ENCODE results near the gene SERPINB6. TPM values are rescaled to one million over a fixed set of nuclear protein-coding genes. Genes with fewer than 3 reads are reported as not detected.
"Not testable (repeated sequence)": the region's sequence is repeated elsewhere in the genome, so short reads cannot be mapped to it uniquely, and the experiment has no call there.

The SERPINB6 gene
- total RNA-seq, 2 experiments from 2014 or later = 55.2 to 56.0 TPM

DNA sequence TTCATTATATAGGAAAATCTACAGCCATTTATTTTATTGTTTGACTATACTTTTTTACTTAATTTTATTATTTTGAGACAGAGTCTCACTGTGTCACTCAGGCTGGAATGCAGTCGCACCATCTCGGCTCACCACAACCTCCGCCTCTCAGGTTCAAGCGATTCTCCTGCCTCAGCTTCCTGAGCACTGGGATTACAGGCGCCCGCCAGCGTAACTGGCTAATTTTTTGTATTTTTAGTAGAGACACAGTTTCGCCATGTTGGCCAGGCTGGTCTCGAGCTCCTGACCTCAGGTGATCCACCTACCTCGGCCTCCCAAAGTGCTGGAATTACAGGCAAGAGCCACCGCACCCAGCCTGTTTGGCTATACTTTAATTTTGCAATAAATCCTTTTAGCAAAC lies 38.5 kb downstream of the SERPINB6 start:
- H3K9me3 Mint-ChIP-seq (ENCODE audit: low read depth); H3K4me3 Mint-ChIP-seq; H3K27me3 Mint-ChIP-seq; H3K27ac Mint-ChIP-seq; ATAC-seq: not testable (repeated sequence)
- DNase-seq = peak; percentile 22
- Mint-ChIP-seq H3K4me1 (peaks cover 27% of the 10 kb centered on the region), H3K36me3 (peaks cover 24% of the 10 kb centered on the region)
- CTCF ChIA-PET = interaction anchor here (0.7 to 9.9 kb wide), 24 partner anchors 9 to 1825 kb away, joined by 3 to 115 read pairs (median 7); partner anchors contain the start of genes SERPINB1 and SERPINB6

DNA sequence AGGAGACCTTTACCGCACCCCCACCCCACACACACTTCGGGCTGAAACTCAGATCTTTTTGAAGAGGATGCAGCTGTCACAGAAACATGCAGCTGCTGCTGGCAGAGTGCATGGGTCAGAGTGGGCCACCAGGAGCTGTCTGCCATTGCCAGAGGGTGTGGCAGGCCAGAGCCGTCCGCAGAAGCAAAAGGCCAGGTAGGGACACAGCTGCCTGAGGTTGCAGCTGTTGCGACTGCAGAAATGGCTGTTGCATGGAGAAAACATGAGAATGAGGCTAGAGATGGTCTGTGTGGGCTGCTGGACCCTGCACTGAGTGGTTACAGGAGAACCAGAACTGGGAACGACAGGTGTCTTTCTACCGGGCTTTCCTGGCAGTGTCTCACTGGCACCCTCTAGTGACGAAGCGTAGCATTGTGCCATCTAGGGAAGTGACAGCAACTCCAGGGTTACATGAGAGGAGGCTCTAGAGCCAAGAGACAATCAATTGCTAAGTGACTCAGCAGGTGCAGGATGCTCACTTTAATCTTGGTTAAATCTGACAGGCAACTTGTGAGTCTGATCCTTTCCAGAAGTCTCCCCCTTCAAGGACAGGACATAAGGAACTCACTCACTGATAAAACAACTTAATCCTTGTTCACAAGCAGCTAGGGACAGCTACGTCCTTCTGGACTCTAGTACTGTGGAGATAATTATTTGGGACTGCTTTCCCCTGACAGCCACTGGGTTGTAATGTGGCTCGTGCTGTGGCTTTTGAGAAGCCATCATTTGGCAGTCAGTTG lies 39.2 kb downstream of the SERPINB6 start:
- H3K27me3 Mint-ChIP-seq = peaks cover 7% of the 10 kb centered on the region
- peak overlapping the region; percentile 48 for H3K27ac Mint-ChIP-seq
- peaks cover 20% of the 10 kb centered on the region for H3K4me1 Mint-ChIP-seq
- no peak overlapping the region for H3K4me3 Mint-ChIP-seq
- peaks cover 8% of the 10 kb centered on the region for H3K9me3 Mint-ChIP-seq (ENCODE audit: low read depth)
- peaks cover 17% of the 10 kb centered on the region for H3K36me3 Mint-ChIP-seq
- CTCF ChIA-PET = interaction anchor here (0.6 to 9.9 kb wide), 35 partner anchors 8 to 182 kb away, joined by 3 to 115 read pairs (median 4); partner anchors contain the start of genes SERPINB1 and SERPINB6
- ATAC-seq = peak; percentile 91
- DNase-seq = peak; percentile 92

DNA sequence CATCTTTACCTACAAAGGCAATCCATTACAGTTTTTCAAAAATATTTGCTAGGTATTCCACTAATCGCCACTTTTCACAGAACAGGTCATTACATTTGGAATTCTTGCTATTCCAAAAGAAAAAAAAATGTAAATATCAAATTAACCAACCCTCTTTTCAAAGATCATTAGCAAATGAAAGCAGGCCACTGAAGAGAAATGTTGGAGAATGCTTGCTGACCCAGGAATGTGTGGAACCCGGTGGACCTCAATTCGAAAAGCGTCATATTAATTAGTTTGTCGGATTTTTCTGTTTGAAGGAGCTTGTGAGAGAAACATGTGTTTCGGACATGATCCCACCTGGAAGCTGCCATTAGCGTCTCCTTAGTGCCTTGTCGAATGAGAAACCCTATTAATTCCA lies 40.3 kb downstream of the SERPINB6 start:
- CTCF ChIA-PET = interaction anchor here (0.6 to 9.9 kb wide), 26 partner anchors 9 to 193 kb away, joined by 3 to 115 read pairs (median 5); partner anchors contain the start of genes SERPINB1 and SERPINB6

DNA sequence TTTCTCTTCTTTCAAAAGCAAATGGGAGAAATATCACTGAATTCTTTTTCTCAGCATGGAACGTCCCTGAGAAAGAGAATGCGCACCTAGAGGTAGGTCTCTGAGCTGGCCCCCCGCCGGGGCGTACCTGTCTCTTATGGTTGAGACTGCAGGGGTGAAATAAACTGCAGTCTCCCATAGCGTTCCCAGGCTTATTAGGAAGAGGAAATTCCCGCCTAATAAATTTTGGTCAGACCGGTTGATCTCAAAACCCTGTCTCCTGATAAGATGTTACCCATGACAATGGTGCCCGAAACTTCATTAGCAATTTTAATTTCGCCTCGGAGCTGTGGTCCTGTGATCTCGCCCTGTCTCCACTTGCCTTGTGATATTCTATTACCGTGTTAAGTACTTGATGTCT lies 43.4 kb downstream of the SERPINB6 start:
- H3K36me3 Mint-ChIP-seq; H3K27me3 Mint-ChIP-seq; H3K9me3 Mint-ChIP-seq (ENCODE audit: low read depth); H3K4me3 Mint-ChIP-seq; H3K27ac Mint-ChIP-seq; ATAC-seq: not testable (repeated sequence)
- H3K4me1 Mint-ChIP-seq = peaks cover 17% of the 10 kb centered on the region
- CTCF ChIA-PET = interaction anchor here (2.3 kb wide), 1 partner anchor 136 kb away, joined by 7 read pairs; no protein-coding TSS in a partner anchor
- DNase-seq = peak; percentile 11

More for the DNA sequence above, 40.3 kb downstream of the SERPINB6 start:
- Mint-ChIP-seq H3K27ac (no peak overlapping the region), H3K4me3 (no peak overlapping the region), H3K27me3 (peaks cover 10% of the 10 kb centered on the region), H3K36me3 (peaks cover 6% of the 10 kb centered on the region), H3K4me1 (peaks cover 10% of the 10 kb centered on the region), H3K9me3 (ENCODE audit: low read depth) (peaks cover 2% of the 10 kb centered on the region)
- DNase-seq (no peak), ATAC-seq (no peak)

DNA sequence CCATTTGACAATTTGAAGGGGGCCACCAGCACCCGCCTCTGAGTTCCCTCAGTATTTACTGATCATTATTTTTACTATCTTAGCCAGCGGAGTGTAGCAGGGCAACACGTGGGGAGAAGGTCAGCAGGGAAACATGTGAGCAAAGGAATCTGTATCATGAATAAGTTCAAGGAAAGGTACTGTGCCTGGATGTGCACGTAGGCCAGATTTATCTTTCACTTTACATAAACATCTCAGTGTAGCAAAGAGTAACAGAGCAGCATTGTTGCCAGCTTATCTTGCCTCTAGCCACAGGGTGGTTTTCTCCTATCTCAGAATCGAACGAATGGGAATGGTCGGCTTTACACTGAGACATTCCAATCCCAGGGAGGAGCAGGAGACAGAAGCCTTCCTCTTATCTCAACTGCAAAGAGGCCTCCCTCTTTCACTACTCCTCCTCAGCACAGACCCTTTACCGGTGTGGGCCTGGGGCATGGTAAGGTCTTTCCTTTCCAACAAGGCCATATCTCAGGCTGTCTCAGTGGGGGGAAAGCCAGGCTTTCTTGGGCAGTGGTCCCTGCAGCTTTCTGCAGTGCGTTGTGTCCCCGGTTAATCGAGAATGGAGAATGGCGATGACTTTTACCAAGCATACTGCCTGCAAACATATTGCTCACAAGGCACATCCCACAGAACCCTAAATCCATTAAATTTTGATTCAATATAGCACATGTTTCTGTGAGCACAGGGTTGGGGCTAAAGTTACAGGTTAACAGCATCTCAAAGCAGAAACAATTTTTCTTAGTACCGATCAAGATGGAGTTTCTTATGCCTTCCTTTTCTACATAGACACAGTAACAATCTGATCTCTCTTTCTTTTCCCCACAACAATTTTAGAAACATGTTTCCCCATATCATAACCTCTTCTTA lies 45.3 kb downstream of the SERPINB6 start:
- not testable (repeated sequence) for H3K27me3 Mint-ChIP-seq; H3K36me3 Mint-ChIP-seq; H3K4me3 Mint-ChIP-seq; ATAC-seq; H3K27ac Mint-ChIP-seq; H3K4me1 Mint-ChIP-seq; H3K9me3 Mint-ChIP-seq (ENCODE audit: low read depth)
- CTCF ChIA-PET = interaction anchor here (1.0 to 2.3 kb wide), 5 partner anchors 12 to 135 kb away, joined by 3 to 7 read pairs (median 3); partner anchors contain the start of gene SERPINB6
- peak; percentile 23 for DNase-seq

DNA sequence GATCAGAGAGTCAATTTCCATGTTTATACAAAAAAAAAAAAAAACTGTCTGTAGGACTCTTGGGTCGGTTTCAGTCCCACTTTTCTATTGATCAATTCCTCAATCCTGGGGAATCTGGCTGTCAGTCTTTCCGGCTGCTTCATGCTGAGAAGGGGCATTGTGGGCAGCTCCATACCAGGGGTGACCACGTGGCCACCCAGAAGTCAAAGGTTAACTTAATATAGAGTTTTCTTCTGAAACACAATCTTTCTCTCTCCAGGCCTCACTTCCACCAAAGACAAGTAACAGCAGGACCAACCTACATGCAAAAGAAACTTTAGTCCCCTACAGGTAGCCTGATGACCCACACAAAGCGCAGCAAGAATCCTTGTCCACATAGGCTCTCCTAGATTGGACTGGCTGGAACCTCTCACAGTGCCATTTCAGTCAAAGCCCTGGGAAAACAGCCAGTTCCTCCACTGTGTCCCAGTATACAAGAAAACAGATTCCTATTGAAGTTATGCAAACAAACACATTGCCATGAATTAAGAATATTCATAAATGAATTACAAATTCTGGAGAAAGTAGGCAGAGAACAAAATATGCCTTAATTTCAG lies 49.7 kb downstream of the SERPINB6 start:
- Mint-ChIP-seq H3K36me3 (peaks cover 5% of the 10 kb centered on the region), H3K27me3 (peaks cover 3% of the 10 kb centered on the region), H3K4me1 (peaks cover 24% of the 10 kb centered on the region), H3K27ac (no peak overlapping the region), H3K9me3 (ENCODE audit: low read depth) (no peaks in the 10 kb centered on the region), H3K4me3 (no peak overlapping the region)
- DNase-seq (no peak), ATAC-seq (no peak)
- CTCF ChIA-PET = interaction anchor here (1.3 to 4.8 kb wide), 3 partner anchors 10 to 87 kb away, joined by 3 to 34 read pairs (median 8); no protein-coding TSS in a partner anchor

DNA sequence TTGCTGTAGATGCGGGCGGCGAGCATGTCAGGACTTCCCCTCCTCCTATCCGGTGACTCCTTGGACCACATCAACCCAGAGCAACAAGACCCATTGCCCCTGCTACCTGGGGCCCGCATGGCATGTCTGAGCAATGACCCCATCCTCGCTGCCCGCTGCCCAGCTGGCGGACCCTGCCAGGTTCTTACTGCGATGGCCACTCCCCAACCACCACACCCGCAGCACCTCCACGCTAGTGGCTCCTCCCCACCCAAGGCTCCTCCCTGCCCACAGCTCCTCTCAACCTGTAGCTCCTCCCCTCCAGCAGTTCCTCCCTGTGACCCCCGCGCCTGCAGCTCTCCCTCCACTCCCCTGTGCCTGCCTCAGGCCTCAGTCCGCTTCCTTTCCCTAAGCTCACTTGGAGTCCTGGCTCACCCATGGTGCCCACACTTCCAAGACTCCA lies 50.7 kb downstream of the SERPINB6 start:
- Mint-ChIP-seq H3K9me3 (ENCODE audit: low read depth) (no peaks in the 10 kb centered on the region), H3K4me3 (no peak overlapping the region), H3K27ac (no peak overlapping the region), H3K36me3 (peaks cover 5% of the 10 kb centered on the region), H3K4me1 (peaks cover 24% of the 10 kb centered on the region), H3K27me3 (no peaks in the 10 kb centered on the region)
- ATAC-seq (no peak), DNase-seq (peak; percentile 29)
- CTCF ChIA-PET = interaction anchor here (1.0 to 4.8 kb wide), 5 partner anchors 9 to 74 kb away, joined by 3 to 34 read pairs (median 3); no protein-coding TSS in a partner anchor

DNA sequence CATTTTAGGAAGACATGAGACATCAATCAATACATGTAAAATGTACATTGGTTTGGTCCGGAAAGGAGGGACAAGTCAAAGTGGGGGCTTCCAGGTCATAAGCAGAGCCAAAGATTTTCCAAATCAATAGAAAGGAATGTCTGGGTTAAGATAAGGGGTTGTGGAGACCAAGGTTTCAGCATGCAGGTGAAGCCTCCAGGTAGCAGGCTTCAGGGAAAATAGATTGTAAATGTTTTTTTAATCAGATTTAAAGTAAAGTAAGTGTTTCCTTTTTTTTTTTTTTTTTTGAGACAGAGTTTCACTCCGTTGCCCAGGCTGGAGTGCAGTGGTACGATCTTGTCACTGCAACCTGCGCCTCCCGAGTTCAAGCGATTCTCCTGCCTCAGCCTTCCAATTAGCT lies 51.5 kb downstream of the SERPINB6 start:
- DNase-seq (no peak), ATAC-seq (no peak)
- Mint-ChIP-seq H3K4me3 (no peak overlapping the region), H3K27me3 (no peaks in the 10 kb centered on the region), H3K9me3 (ENCODE audit: low read depth) (no peaks in the 10 kb centered on the region), H3K36me3 (peaks cover 5% of the 10 kb centered on the region), H3K27ac (peak overlapping the region; percentile 45), H3K4me1 (peaks cover 24% of the 10 kb centered on the region)
- CTCF ChIA-PET = interaction anchor here (1.1 to 4.8 kb wide), 4 partner anchors 12 to 73 kb away, joined by 3 to 34 read pairs (median 4); no protein-coding TSS in a partner anchor

DNA sequence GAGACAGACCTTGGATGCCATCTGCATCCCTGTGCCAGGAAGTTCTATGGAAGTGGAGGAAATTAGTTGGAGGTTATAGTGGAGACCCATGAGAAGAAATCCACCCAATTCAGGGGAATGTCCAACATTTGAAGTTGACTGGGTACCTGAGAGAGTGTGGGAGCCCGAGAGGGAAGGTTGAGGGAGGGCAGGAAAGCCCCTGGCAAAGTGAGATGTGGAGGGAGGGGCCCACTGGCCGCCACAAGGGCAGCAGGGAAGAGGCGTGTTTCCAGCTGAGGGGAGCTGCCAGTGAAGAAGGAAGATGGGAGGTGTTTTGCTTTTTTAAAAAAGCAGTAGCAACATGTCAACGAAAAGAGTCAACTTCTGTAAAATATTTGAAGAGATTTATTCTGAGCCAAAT lies 52.0 kb downstream of the SERPINB6 start:
- ATAC-seq = no peak
- H3K9me3 Mint-ChIP-seq (ENCODE audit: low read depth) = no peaks in the 10 kb centered on the region
- no peak for DNase-seq
- H3K4me1 Mint-ChIP-seq = peaks cover 21% of the 10 kb centered on the region
- no peaks in the 10 kb centered on the region for H3K27me3 Mint-ChIP-seq
- no peak overlapping the region for H3K4me3 Mint-ChIP-seq
- peak overlapping the region; percentile 45 for H3K27ac Mint-ChIP-seq
- CTCF ChIA-PET = interaction anchor here (1.5 to 4.8 kb wide), 2 partner anchors 12 to 70 kb away, joined by 5 to 34 read pairs; no protein-coding TSS in a partner anchor
- H3K36me3 Mint-ChIP-seq = peaks cover 5% of the 10 kb centered on the region

DNA sequence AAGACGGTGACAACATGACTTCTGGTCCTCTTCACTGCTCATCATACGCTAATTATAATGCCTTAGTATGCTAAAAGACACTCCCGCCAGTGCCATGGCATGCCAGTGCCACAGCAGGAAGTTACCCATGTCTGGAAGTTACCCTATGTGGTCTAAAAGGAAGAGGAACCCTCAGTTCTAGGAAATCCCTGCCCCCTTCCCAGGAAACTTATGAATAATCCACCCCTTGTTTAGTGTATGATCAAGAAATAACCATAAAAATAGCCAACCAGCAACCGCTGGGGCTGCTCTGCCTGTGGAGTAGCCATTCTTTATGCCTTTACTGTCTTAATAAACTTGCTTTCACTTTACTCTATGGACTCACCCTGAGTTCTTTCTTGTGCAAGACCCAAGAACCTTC lies 52.4 kb downstream of the SERPINB6 start:
- ATAC-seq (peak; percentile 61), DNase-seq (peak; percentile 55)
- H3K36me3 Mint-ChIP-seq = peaks cover 5% of the 10 kb centered on the region
- CTCF ChIA-PET = interaction anchor here (4.8 kb wide), 1 partner anchor 12 kb away, joined by 34 read pairs; no protein-coding TSS in a partner anchor
- no peaks in the 10 kb centered on the region for H3K9me3 Mint-ChIP-seq (ENCODE audit: low read depth)
- H3K4me3 Mint-ChIP-seq = no peak overlapping the region
- no peaks in the 10 kb centered on the region for H3K27me3 Mint-ChIP-seq
- peaks cover 18% of the 10 kb centered on the region for H3K4me1 Mint-ChIP-seq
- H3K27ac Mint-ChIP-seq = peak overlapping the region; percentile 45

DNA sequence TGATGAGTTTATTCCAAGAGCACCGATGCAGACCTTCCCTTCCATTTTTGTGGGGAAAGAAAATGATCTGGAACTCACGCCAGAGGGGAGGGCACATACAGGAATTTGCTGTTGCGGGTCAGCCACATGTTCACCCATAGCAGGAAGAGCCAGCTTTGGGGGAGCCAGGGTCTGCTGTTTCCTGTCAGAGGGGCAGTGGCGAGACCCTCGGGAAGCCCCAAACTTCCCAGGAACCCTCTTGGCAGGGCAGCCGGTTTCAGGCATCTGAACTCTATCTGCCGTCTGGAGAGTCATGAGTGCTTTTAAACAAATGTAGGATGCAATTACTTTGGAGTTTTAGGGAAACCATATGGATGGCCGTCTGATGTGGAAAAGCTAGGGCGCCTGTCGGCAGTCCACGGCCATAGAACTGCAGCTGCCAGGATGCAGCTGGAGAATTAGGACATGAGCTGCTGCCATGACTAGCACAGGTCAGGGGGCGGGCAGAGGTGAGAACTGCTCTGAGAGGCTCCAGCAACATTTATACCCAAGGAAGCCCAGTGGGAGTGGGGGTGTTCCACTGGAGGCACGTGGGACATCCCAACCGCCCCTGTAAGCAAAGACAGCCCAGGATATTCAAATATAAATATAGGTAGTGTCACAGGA lies 53.4 kb downstream of the SERPINB6 start:
- Mint-ChIP-seq H3K4me1 (peaks cover 16% of the 10 kb centered on the region), H3K36me3 (peaks cover 5% of the 10 kb centered on the region), H3K27me3 (no peaks in the 10 kb centered on the region), H3K4me3 (no peak overlapping the region), H3K27ac (no peak overlapping the region), H3K9me3 (ENCODE audit: low read depth) (no peaks in the 10 kb centered on the region)
- CTCF ChIA-PET = interaction anchor here (1.2 to 5.7 kb wide), 2 partner anchors 9 to 71 kb away, joined by 3 to 55 read pairs; no protein-coding TSS in a partner anchor
- no peak for ATAC-seq
- peak; percentile 19 for DNase-seq

DNA sequence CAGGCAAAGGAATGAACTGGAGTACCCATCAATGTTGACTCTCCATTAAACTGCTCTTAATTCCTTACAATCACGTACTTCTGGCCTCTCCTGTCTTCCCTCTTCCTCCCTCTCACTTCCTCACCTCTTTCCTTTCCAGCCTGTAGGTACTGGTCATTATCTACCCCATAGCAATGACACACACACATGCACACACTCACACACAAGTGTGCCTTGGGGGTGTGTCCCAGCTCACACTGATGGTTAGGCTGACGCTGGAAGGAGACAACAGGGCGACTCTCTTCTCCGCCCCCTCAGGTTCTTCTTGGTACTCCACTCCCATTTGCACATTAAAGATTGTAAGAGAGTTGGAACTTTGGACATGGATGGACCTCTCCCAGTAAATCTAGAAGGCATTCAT lies 54.3 kb downstream of the SERPINB6 start:
- Mint-ChIP-seq H3K4me3 (no peak overlapping the region), H3K27me3 (no peaks in the 10 kb centered on the region), H3K4me1 (peaks cover 16% of the 10 kb centered on the region), H3K36me3 (peaks cover 5% of the 10 kb centered on the region), H3K9me3 (ENCODE audit: low read depth) (no peaks in the 10 kb centered on the region), H3K27ac (no peak overlapping the region)
- CTCF ChIA-PET = interaction anchor here (1.2 to 5.7 kb wide), 3 partner anchors 10 to 70 kb away, joined by 3 to 55 read pairs (median 29); no protein-coding TSS in a partner anchor
- ATAC-seq = no peak
- peak; percentile 14 for DNase-seq

All from activated CD8-positive, alpha-beta memory T cell treated with anti-CD3 and anti-CD28 coated beads, Interleukin-2, amount 10 ng/mL, durations not matched to agents 7 days and 5 days (primary cell).